Skeletal muscle satellite cell (primary cell): ENCODE data around the gene ANXA6.
A peak's percentile ranks its signal among the peaks of the same experiment; 100 is the strongest.
"Not testable (repeated sequence)": the region's sequence is repeated elsewhere in the genome, so short reads cannot be mapped to it uniquely, and the experiment has no call there.

ENCODE experiments used
- H3K27me3 ChIP-seq: 2 replicates; pipeline ENCODE4 v1.7.0; 2013; ENCODE audit warnings: low read length; ENCODE audit not compliant: control insufficient read depth, insufficient read depth
- H3K36me3 ChIP-seq: 2 replicates; pipeline ENCODE4 v1.7.0; 2013; ENCODE audit warnings: mild to moderate bottlenecking, control low read depth, low read length; ENCODE audit not compliant: insufficient read depth
- H3K4me1 ChIP-seq: 2 replicates; pipeline ENCODE4 v1.7.0; 2013; ENCODE audit warnings: low read length; ENCODE audit not compliant: control insufficient read depth, insufficient read depth
- H3K4me2 ChIP-seq: 2 replicates; pipeline ENCODE4 v1.7.0; 2013; ENCODE audit warnings: mild to moderate bottlenecking, low read length
- H3K4me3 ChIP-seq: 2 replicates; pipeline ENCODE4 v1.7.0; 2013; ENCODE audit warnings: low read length
- H3K9ac ChIP-seq: 2 replicates; pipeline ENCODE4 v1.7.0; 2013; ENCODE audit warnings: mild to moderate bottlenecking, low read depth, low read length, moderate library complexity
- H3K9me3 ChIP-seq: replicated peaks from 2 replicates; pipeline ENCODE4 v1.7.0; 2013; ENCODE audit warnings: mild to moderate bottlenecking, control low read depth, low read length

The ANXA6 gene

DNA sequence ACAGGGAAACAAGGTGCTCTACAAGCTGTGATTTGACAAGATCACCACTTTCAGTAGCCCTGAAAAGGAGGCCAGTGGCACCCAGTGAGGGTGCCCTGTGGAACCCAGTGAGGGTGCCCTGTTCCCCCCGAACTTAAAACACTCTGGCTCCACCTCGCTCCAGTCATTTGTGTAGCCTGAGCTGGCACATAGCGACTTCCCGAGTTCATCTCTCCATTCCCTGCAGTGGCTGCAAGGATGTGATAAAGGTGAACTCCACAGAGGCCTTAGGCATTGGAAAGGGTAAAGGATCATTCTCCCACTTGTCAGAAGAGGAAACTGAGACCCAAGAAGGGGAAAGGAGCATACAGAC, 21.9 kb upstream of the ANXA6 start:
- Histone ChIP-seq H3K4me2 (no peak overlapping the region), H3K9ac (no peak overlapping the region), H3K9me3 (no peaks in the 10 kb centered on the region), H3K27me3 (peaks cover 19% of the 10 kb centered on the region), H3K4me3 (no peak overlapping the region), H3K36me3 (no peaks in the 10 kb centered on the region), H3K4me1 (peaks cover 3% of the 10 kb centered on the region)

DNA sequence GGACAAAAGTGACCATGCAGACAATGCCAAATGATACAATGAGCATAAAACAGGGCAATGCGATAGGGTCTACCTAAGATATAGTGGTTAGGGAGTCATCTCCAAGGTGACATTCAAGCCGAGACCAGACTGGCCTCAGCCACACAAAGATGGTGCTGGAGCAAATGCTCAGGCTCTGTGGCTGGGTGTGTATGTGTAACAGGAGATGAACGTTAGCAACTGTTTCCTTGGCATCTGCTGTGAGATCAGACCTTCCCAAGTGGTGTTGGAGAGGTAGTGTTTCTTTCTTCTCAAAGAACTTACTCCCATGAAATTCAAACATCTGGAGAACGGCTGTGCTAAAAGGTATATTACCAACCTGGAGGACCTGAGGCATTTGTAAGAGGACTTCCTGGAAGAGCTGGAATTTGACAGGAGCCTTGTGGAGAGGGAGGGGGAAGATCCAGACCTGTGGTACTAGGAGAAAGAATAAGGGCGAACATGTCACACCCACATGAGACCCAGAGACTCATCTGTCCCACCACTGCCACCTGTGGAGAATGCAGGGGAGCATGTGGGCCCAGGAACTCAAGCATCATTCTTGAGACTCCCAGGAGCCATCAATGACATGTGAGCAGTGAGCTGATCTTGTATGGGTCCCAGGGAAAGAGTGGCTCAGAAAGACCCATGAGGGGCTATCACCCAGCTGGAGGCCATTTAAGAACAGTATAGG, 21.4 kb upstream of the ANXA6 start:
- peaks cover 19% of the 10 kb centered on the region for H3K27me3 ChIP-seq
- H3K36me3 ChIP-seq: no peaks in the 10 kb centered on the region
- H3K9me3 ChIP-seq: no peaks in the 10 kb centered on the region

GRCh38 chr5:151178372-151178771, 20.8 kb upstream of the ANXA6 start:
- no peaks in the 10 kb centered on the region for H3K9me3 ChIP-seq
- no peak overlapping the region for H3K9ac ChIP-seq
- no peaks in the 10 kb centered on the region for H3K36me3 ChIP-seq
- H3K4me1 ChIP-seq: peaks cover 6% of the 10 kb centered on the region
- peaks cover 19% of the 10 kb centered on the region for H3K27me3 ChIP-seq
- H3K4me2 ChIP-seq: no peak overlapping the region
- H3K4me3 ChIP-seq: no peak overlapping the region

More for the DNA sequence above, 21.4 kb upstream of the ANXA6 start:
- Histone ChIP-seq H3K4me3 (no peak overlapping the region), H3K9ac (no peak overlapping the region), H3K4me2 (no peak overlapping the region), H3K4me1 (peaks cover 4% of the 10 kb centered on the region)

DNA sequence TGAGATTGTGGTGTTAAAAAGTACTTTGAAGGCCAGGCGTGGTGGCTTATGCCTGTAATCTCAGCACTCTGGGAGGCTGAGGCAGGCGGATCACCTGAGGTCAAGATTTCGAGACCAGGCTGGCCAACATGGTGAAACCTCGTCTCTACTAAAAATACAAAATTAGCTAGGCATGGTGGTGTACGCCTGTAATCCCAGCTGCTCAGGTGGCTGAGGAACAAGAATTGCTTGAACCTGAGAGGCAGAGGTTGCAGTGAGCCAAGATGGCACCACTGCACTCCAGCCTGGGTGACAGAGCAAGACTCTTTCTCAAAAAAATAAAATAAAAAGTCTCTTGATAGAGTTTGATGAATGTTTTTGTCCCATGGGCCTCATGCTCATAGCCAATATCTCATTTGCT, 18.7 kb upstream of the ANXA6 start:
- not testable (repeated sequence) for H3K36me3 ChIP-seq, H3K9me3 ChIP-seq, H3K9ac ChIP-seq, H3K4me1 ChIP-seq, H3K4me2 ChIP-seq, H3K4me3 ChIP-seq
- H3K27me3 ChIP-seq: peaks cover 19% of the 10 kb centered on the region

GRCh38 chr5:151174612-151175101, 17.1 kb upstream of the ANXA6 start:
- Histone ChIP-seq H3K9me3 (no peaks in the 10 kb centered on the region), H3K36me3 (no peaks in the 10 kb centered on the region), H3K4me2 (peak overlapping the region; percentile 78), H3K4me1 (peaks cover 6% of the 10 kb centered on the region), H3K4me3 (peak overlapping the region; percentile 60), H3K27me3 (peaks cover 18% of the 10 kb centered on the region), H3K9ac (no peak overlapping the region)

DNA sequence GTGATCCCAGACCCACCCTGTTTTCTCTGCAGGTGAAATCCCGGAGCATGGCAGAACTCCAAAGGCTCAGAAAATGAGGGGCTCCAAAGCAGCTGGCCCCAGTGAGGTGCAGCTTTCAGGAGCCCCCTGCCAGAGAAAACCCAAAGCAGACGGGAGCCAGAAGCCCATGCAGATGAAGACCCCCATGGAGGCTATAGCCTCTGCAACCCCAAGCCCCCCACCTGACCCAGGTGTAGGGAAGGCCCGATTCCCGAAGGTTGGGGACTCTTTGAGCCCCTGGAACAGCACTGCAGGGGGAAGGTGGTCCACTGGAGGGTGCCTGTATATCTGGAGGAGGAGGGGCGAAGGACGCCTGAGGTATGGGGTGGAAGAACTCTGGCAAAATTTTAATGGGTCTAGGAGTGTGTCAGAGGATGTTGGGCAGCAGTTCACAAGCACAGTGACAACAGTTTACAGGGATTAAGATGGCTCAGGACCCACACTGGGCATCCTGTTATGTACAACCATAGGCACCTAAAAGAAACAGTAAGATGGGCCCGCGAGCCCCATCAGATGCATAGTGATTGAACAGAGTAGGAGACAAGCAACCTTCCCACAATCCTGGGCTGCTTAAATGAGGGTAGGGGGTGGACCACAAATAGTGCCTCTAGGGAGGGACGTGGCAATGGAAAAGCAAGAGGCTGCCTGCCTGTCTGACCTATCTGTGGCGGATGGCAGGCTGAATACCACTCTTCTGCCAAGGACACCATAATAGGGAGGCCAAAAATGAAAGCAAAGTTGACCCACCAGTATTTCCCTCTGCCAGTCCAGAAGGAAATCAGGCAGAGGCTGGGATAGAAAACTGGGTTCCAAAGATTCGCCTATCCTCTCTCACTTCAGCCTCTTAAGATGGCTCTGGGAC, 16.4 kb upstream of the ANXA6 start:
- Histone ChIP-seq H3K4me3 (peak overlapping the region; percentile 60), H3K27me3 (peaks cover 23% of the 10 kb centered on the region)

DNA sequence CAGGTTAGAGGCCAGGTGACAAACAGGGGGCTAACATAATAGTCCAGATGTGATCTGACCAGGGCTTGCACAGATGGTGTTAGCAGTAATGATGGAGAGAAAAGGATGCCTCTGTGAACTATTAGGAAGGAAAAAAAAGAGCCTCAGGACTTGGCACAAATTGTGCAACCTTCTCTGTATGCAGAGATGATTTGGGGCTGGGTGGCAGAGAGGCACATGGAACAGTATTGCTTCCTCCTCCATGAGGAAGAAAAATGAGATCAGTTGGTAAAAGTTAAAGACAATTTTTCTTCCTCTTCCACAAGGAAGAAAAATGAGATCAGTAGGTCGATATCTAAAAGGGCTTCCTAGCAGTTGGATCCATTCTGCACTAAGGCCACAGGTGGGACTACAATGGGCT, 13.9 kb upstream of the ANXA6 start:
- peaks cover 9% of the 10 kb centered on the region for H3K27me3 ChIP-seq
- H3K4me3 ChIP-seq: no peak overlapping the region
- H3K4me2 ChIP-seq: no peak overlapping the region
- H3K9ac ChIP-seq: no peak overlapping the region
- H3K9me3 ChIP-seq: no peaks in the 10 kb centered on the region
- no peaks in the 10 kb centered on the region for H3K36me3 ChIP-seq
- H3K4me1 ChIP-seq: peaks cover 6% of the 10 kb centered on the region

More for the DNA sequence above, 16.4 kb upstream of the ANXA6 start:
- Histone ChIP-seq H3K4me1 (peaks cover 6% of the 10 kb centered on the region), H3K4me2 (peak overlapping the region; percentile 78), H3K9ac (no peak overlapping the region), H3K36me3 (no peaks in the 10 kb centered on the region), H3K9me3 (no peaks in the 10 kb centered on the region)

GRCh38 chr5:151168602-151169344, 11.2 kb upstream of the ANXA6 start:
- Histone ChIP-seq H3K9ac (no peak overlapping the region), H3K9me3 (no peaks in the 10 kb centered on the region), H3K4me1 (peaks cover under 1% of the 10 kb centered on the region), H3K4me2 (no peak overlapping the region), H3K27me3 (peaks cover 9% of the 10 kb centered on the region), H3K36me3 (no peaks in the 10 kb centered on the region), H3K4me3 (no peak overlapping the region)

- H3K9me3 ChIP-seq: no peaks in the 10 kb centered on the region
- peaks cover 9% of the 10 kb centered on the region for H3K27me3 ChIP-seq
- no peaks in the 10 kb centered on the region for H3K36me3 ChIP-seq
- no peak overlapping the region for H3K4me2 ChIP-seq
- H3K4me1 ChIP-seq: no peaks in the 10 kb centered on the region
- no peak overlapping the region for H3K4me3 ChIP-seq
- H3K9ac ChIP-seq: no peak overlapping the region
Observed at GRCh38 chr5:151167022-151167421, 9.4 kb upstream of the ANXA6 start.

- peaks cover 9% of the 10 kb centered on the region for H3K27me3 ChIP-seq
- H3K36me3 ChIP-seq: no peaks in the 10 kb centered on the region
- H3K4me2 ChIP-seq: no peak overlapping the region
- H3K9me3 ChIP-seq: no peaks in the 10 kb centered on the region
- H3K9ac ChIP-seq: no peak overlapping the region
- no peaks in the 10 kb centered on the region for H3K4me1 ChIP-seq
- no peak overlapping the region for H3K4me3 ChIP-seq
Observed at GRCh38 chr5:151164687-151165392, 7.3 kb upstream of the ANXA6 start.

- Histone ChIP-seq H3K27me3 (no peaks in the 10 kb centered on the region), H3K9ac (no peak overlapping the region), H3K4me1 (peaks cover 9% of the 10 kb centered on the region), H3K9me3 (no peaks in the 10 kb centered on the region), H3K4me2 (no peak overlapping the region), H3K4me3 (no peak overlapping the region), H3K36me3 (no peaks in the 10 kb centered on the region)
Observed at GRCh38 chr5:151162776-151163175, 5.2 kb upstream of the ANXA6 start.
